GM23338 (cell line): ENCODE results near the gene TNF. TPM values are rescaled to one million over a fixed set of nuclear protein-coding genes. Genes with fewer than 3 reads are reported as not detected.

Source experiments
- CREB1 ChIP-seq: fragments of 250-450 bp; sonication (Bioruptor Pico); IDR thresholded peaks from 2 replicates; pipeline ENCODE4 v1.5.0; 2020; ENCODE audit warnings: low read depth, mild to moderate bottlenecking, moderate library complexity
- JUNB ChIP-seq: IDR thresholded peaks from one replicate; pipeline ENCODE4 v1.6.1; 2016; ENCODE audit warnings: antibody characterized with exemption; ENCODE audit not compliant: unreplicated experiment
- polyA plus RNA-seq: library from polyadenylated mRNA; unstranded; fragments of >200 nt; fragmentation: Nextera tagmentation; extraction: Ambion mirVana; gene quantifications from 2 replicates; pipeline ENCODE4 v1.2.1, GENCODE V29; 2016
- total RNA-seq: library from RNA; depleted of rRNA; stranded (reverse); fragments of >200 nt; shearing (Covaris generic); gene quantifications from 2 replicates; pipeline ENCODE4 v1.2.3, GENCODE V29; 2014
- TF ChIP-seq, protein P1 (sequence below): fragments of 250-450 bp; sonication (Bioruptor Pico); IDR thresholded peaks from 2 replicates; pipeline ENCODE4 v1.5.0; 2020; ENCODE audit warnings: mild to moderate bottlenecking, moderate library complexity
- TF ChIP-seq, protein P2 (sequence below), 2 experiments: fragments of 200-600 bp in 1 of 2; sonication (generic) in 1 of 2; conservative IDR thresholded peaks; 2 replicates each; pipeline versions ENCODE4 v1.5.1 to v1.6.1; 2016 to 2017; ENCODE audit warnings: antibody characterized with exemption in 2 of 2, low read depth in 2 of 2, mild to moderate bottlenecking in 2 of 2, moderate library complexity in 1 of 2
- TF ChIP-seq, protein P3 (sequence below): IDR thresholded peaks from 2 replicates; pipeline ENCODE4 v1.6.1; 2016; ENCODE audit warnings: antibody characterized with exemption

The TNF gene
- total and polyA plus RNA-seq, 2 experiments from 2014 or later = 0.11 TPM; not detected in 1

DNA sequence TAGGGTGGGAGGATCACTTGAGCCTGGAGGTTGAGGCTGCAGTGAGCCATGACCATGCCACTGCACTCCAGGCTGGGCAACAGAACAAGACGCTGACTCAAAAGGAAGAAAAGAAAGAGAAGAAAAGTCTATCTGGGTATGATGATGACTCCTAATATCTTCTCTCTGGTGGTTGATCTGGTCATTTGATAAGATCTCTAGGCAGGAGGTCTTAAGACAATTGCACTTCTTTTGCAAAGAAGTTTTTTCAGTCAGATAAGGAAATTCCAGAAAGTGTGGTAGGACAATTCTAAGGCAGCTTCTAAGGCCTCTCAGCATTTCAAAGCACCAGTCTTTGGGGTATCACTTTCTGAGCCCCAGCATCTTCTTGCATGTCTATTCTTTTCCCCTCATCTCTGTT is 32.0 kb downstream of the TNF start (continued):
- TF ChIP-seq, protein P1, sequence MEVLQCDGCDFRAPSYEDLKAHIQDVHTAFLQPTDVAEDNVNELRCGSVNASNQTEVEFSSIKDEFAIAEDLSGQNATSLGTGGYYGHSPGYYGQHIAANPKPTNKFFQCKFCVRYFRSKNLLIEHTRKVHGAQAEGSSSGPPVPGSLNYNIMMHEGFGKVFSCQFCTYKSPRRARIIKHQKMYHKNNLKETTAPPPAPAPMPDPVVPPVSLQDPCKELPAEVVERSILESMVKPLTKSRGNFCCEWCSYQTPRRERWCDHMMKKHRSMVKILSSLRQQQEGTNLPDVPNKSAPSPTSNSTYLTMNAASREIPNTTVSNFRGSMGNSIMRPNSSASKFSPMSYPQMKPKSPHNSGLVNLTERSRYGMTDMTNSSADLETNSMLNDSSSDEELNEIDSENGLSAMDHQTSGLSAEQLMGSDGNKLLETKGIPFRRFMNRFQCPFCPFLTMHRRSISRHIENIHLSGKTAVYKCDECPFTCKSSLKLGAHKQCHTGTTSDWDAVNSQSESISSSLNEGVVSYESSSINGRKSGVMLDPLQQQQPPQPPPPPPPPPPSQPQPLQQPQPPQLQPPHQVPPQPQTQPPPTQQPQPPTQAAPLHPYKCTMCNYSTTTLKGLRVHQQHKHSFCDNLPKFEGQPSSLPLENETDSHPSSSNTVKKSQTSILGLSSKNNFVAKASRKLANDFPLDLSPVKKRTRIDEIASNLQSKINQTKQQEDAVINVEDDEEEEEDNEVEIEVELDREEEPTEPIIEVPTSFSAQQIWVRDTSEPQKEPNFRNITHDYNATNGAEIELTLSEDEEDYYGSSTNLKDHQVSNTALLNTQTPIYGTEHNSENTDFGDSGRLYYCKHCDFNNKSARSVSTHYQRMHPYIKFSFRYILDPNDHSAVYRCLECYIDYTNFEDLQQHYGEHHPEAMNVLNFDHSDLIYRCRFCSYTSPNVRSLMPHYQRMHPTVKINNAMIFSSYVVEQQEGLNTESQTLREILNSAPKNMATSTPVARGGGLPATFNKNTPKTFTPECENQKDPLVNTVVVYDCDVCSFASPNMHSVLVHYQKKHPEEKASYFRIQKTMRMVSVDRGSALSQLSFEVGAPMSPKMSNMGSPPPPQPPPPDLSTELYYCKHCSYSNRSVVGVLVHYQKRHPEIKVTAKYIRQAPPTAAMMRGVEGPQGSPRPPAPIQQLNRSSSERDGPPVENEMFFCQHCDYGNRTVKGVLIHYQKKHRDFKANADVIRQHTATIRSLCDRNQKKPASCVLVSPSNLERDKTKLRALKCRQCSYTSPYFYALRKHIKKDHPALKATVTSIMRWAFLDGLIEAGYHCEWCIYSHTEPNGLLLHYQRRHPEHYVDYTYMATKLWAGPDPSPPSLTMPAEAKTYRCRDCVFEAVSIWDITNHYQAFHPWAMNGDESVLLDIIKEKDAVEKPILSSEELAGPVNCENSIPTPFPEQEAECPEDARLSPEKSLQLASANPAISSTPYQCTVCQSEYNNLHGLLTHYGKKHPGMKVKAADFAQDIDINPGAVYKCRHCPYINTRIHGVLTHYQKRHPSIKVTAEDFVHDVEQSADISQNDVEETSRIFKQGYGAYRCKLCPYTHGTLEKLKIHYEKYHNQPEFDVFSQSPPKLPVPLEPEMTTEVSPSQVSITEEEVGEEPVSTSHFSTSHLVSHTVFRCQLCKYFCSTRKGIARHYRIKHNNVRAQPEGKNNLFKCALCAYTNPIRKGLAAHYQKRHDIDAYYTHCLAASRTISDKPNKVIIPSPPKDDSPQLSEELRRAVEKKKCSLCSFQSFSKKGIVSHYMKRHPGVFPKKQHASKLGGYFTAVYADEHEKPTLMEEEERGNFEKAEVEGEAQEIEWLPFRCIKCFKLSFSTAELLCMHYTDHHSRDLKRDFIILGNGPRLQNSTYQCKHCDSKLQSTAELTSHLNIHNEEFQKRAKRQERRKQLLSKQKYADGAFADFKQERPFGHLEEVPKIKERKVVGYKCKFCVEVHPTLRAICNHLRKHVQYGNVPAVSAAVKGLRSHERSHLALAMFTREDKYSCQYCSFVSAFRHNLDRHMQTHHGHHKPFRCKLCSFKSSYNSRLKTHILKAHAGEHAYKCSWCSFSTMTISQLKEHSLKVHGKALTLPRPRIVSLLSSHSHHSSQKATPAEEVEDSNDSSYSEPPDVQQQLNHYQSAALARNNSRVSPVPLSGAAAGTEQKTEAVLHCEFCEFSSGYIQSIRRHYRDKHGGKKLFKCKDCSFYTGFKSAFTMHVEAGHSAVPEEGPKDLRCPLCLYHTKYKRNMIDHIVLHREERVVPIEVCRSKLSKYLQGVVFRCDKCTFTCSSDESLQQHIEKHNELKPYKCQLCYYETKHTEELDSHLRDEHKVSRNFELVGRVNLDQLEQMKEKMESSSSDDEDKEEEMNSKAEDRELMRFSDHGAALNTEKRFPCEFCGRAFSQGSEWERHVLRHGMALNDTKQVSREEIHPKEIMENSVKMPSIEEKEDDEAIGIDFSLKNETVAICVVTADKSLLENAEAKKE (CRISPR knock-in tag) = no peak
- TF ChIP-seq, protein P2, sequence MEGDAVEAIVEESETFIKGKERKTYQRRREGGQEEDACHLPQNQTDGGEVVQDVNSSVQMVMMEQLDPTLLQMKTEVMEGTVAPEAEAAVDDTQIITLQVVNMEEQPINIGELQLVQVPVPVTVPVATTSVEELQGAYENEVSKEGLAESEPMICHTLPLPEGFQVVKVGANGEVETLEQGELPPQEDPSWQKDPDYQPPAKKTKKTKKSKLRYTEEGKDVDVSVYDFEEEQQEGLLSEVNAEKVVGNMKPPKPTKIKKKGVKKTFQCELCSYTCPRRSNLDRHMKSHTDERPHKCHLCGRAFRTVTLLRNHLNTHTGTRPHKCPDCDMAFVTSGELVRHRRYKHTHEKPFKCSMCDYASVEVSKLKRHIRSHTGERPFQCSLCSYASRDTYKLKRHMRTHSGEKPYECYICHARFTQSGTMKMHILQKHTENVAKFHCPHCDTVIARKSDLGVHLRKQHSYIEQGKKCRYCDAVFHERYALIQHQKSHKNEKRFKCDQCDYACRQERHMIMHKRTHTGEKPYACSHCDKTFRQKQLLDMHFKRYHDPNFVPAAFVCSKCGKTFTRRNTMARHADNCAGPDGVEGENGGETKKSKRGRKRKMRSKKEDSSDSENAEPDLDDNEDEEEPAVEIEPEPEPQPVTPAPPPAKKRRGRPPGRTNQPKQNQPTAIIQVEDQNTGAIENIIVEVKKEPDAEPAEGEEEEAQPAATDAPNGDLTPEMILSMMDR (conservative IDR thresholded peaks at IDR 0.05; ENCODE audit: low read depth in 2 of 2) = no peak
- TF ChIP-seq CREB1 (CRISPR knock-in tag) (no peak), JUNB (no peak)
- TF ChIP-seq, protein P3, sequence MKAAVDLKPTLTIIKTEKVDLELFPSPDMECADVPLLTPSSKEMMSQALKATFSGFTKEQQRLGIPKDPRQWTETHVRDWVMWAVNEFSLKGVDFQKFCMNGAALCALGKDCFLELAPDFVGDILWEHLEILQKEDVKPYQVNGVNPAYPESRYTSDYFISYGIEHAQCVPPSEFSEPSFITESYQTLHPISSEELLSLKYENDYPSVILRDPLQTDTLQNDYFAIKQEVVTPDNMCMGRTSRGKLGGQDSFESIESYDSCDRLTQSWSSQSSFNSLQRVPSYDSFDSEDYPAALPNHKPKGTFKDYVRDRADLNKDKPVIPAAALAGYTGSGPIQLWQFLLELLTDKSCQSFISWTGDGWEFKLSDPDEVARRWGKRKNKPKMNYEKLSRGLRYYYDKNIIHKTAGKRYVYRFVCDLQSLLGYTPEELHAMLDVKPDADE = no peak
